IMR-90 (cell line): Measurements from ENCODE around the gene NCOA5. TPM values are rescaled to one million over a fixed set of nuclear protein-coding genes. Genes with fewer than 3 reads are reported as not detected.

ENCODE experiments used
- ATAC-seq: fragments of 200-7000 bp; cut with Tn5 transposase; 2 replicates; pipeline ENCODE4 v1.9.1; 2020; ENCODE audit warnings: low read depth, mild to moderate bottlenecking, moderate library complexity
- BruUV-seq: library from RNA; stranded (reverse); fragments of 400-500 nt; replicated peaks from 2 replicates; lab custom pipeline; 2021; lab: Mats Ljungman, UMichigan
- CTCF ChIA-PET: fragments of 300-600 bp; formaldehyde crosslinking; extraction: SDS; loops from one replicate; lab custom pipeline; 2021; ENCODE audit warnings: antibody characterized with exemption; lab: Yijun Ruan, JAX
- POLR2A ChIA-PET: fragments of 300-600 bp; sonication (Branson Sonifier 250); formaldehyde crosslinking; loops from one replicate; lab custom pipeline; 2022; ENCODE audit warnings: antibody characterized with exemption; ENCODE audit not compliant: unreplicated experiment; lab: Charles Lee
- DNase-seq: peaks from one replicate; pipeline ENCODE4 v3.0.0; 2013
- H2AFZ ChIP-seq: replicated peaks from 2 replicates; pipeline ENCODE3; 2013; ENCODE audit warnings: low read length, mild to moderate bottlenecking; ENCODE audit not compliant: poor library complexity
- H2AK5ac ChIP-seq: 2 replicates; pipeline ENCODE4 v1.6.1; 2013; ENCODE audit warnings: low read depth, low read length, inconsistent platforms
- H2AK9ac ChIP-seq: replicated peaks from 2 replicates; pipeline ENCODE3; 2013; ENCODE audit warnings: mild to moderate bottlenecking, low read depth, low read length, moderate library complexity; ENCODE audit not compliant: poor library complexity
- H2BK120ac ChIP-seq: 2 replicates; pipeline ENCODE4 v1.6.1; 2013; ENCODE audit warnings: low read depth, low read length, inconsistent platforms
- H2BK15ac ChIP-seq: 3 replicates; pipeline ENCODE4 v1.6.1; 2013; ENCODE audit warnings: low read depth, low read length, inconsistent platforms
- H2BK20ac ChIP-seq: 2 replicates; pipeline ENCODE4 v1.6.1; 2013; ENCODE audit warnings: low read depth, mild to moderate bottlenecking, inconsistent platforms, low read length, moderate library complexity
- H2BK5ac ChIP-seq: 2 replicates; pipeline ENCODE4 v1.6.1; 2013; ENCODE audit warnings: mild to moderate bottlenecking, low read depth, low read length, inconsistent platforms; ENCODE audit not compliant: poor library complexity, severe bottlenecking
- H3K14ac ChIP-seq: replicated peaks from 2 replicates; pipeline ENCODE4 v1.6.1; 2013; ENCODE audit warnings: low read depth, low read length, inconsistent platforms
- H3K18ac ChIP-seq: 2 replicates; pipeline ENCODE4 v1.6.1; 2013; ENCODE audit warnings: low read depth, low read length, control low read depth
- H3K23ac ChIP-seq: 2 replicates; pipeline ENCODE4 v1.6.1; 2013; ENCODE audit warnings: low read depth, low read length, inconsistent platforms
- H3K27ac ChIP-seq: 2 replicates; pipeline ENCODE4 v1.5.1; 2013; ENCODE audit warnings: mild to moderate bottlenecking, control low read depth, low read length; ENCODE audit not compliant: insufficient read depth
- H3K27me3 ChIP-seq: 2 replicates; pipeline ENCODE4 v1.6.1; 2013; ENCODE audit warnings: low read length; ENCODE audit not compliant: control insufficient read depth, insufficient read depth
- H3K36me3 ChIP-seq: 2 replicates; pipeline ENCODE4 v1.6.1; 2013; ENCODE audit warnings: low read length, mixed read lengths; ENCODE audit not compliant: control insufficient read depth, insufficient read depth
- H3K4ac ChIP-seq: 2 replicates; pipeline ENCODE4 v1.6.1; 2013; ENCODE audit warnings: low read depth, low read length, inconsistent platforms
- H3K4me1 ChIP-seq: 2 replicates; pipeline ENCODE4 v1.6.1; 2013; ENCODE audit warnings: low read length, mixed read lengths; ENCODE audit not compliant: control insufficient read depth, insufficient read depth
- H3K4me2 ChIP-seq: 2 replicates; pipeline ENCODE4 v1.6.1; 2013; ENCODE audit warnings: low read depth, mild to moderate bottlenecking, control low read depth, low read length, moderate library complexity
- H3K4me3 ChIP-seq: 2 replicates; pipeline ENCODE4 v1.5.1; 2013; ENCODE audit warnings: low read depth, mild to moderate bottlenecking, control low read depth, low read length, moderate library complexity; ENCODE audit not compliant: insufficient read depth
- H3K56ac ChIP-seq: 2 replicates; pipeline ENCODE4 v1.6.1; 2013; ENCODE audit warnings: low read length, inconsistent platforms; ENCODE audit not compliant: insufficient read depth; ENCODE audit errors: extremely low read depth
- H3K79me1 ChIP-seq, 2 experiments: 2 replicates each; pipeline ENCODE4 v1.6.1; 2013; ENCODE audit warnings: low read length in 2 of 2, inconsistent platforms in 1 of 2, low read depth in 1 of 2
- H3K9ac ChIP-seq: 2 replicates; pipeline ENCODE4 v1.6.1; 2013; ENCODE audit warnings: low read depth, low read length, control low read depth
- H3K9me1 ChIP-seq: 2 replicates; pipeline ENCODE4 v1.6.1; 2013; ENCODE audit warnings: low read length, inconsistent platforms; ENCODE audit not compliant: insufficient read depth
- H3K9me3 ChIP-seq: 2 replicates; pipeline ENCODE4 v1.6.1; 2013; ENCODE audit warnings: low read length; ENCODE audit not compliant: control insufficient read depth, insufficient read depth
- H4K20me1 ChIP-seq: 2 replicates; pipeline ENCODE4 v1.6.1; 2013; ENCODE audit warnings: low read length, inconsistent platforms; ENCODE audit not compliant: insufficient read depth
- H4K5ac ChIP-seq: 2 replicates; pipeline ENCODE4 v1.6.1; 2013; ENCODE audit warnings: mild to moderate bottlenecking, low read depth, low read length, control low read depth
- H4K8ac ChIP-seq, 2 experiments: 2 replicates each; pipeline ENCODE4 v1.6.1; 2013; ENCODE audit warnings: low read depth in 2 of 2, low read length in 2 of 2, control low read depth in 1 of 2, inconsistent platforms in 1 of 2
- H4K91ac ChIP-seq: 2 replicates; pipeline ENCODE4 v1.6.1; 2013; ENCODE audit warnings: low read depth, low read length, inconsistent platforms; ENCODE audit not compliant: insufficient read depth
- BHLHE40 ChIP-seq: fragments of 150-350 bp; IDR thresholded peaks from 2 replicates; pipeline ENCODE4 v1.6.1; 2016; ENCODE audit warnings: mild to moderate bottlenecking, low read depth, low read length
- CEBPB ChIP-seq: IDR thresholded peaks from 2 replicates; pipeline ENCODE4 v1.6.1; 2012; ENCODE audit warnings: low read depth, low read length, improper control_type of control experiment
- CHD1 ChIP-seq: IDR thresholded peaks from 2 replicates; pipeline ENCODE4 v1.6.1; 2012; ENCODE audit warnings: low read depth, low read length, improper control_type of control experiment
- CTCF ChIP-seq: conservative IDR thresholded peaks from 2 replicates; pipeline ENCODE4 v1.5.1; 2012; ENCODE audit warnings: mild to moderate bottlenecking, low read depth, low read length, improper control_type of control experiment
- ELK1 ChIP-seq: fragments of 150-350 bp; IDR thresholded peaks from 2 replicates; pipeline ENCODE4 v1.6.1; 2016; ENCODE audit warnings: low read depth, mild to moderate bottlenecking, low read length, moderate library complexity, borderline replicate concordance
- FOS ChIP-seq: fragments of 150-350 bp; IDR thresholded peaks from 2 replicates; pipeline ENCODE4 v1.6.1; 2016; ENCODE audit warnings: low read depth, low read length
- MAFK ChIP-seq: IDR thresholded peaks from 2 replicates; pipeline ENCODE4 v1.6.1; 2012; ENCODE audit warnings: low read depth, low read length, improper control_type of control experiment
- MAZ ChIP-seq: IDR thresholded peaks from 2 replicates; pipeline ENCODE4 v1.6.1; 2012; ENCODE audit warnings: low read depth, mild to moderate bottlenecking, low read length, improper control_type of control experiment, moderate library complexity, borderline replicate concordance
- MXI1 ChIP-seq: IDR thresholded peaks from 2 replicates; pipeline ENCODE4 v1.6.1; 2012; ENCODE audit warnings: low read depth, mild to moderate bottlenecking, low read length, moderate library complexity, borderline replicate concordance
- NFE2L2 ChIP-seq: fragments of 150-350 bp; IDR thresholded peaks from 2 replicates; pipeline ENCODE4 v1.6.1; 2016; ENCODE audit warnings: low read depth, mild to moderate bottlenecking, low read length
- POLR2A ChIP-seq: IDR thresholded peaks from 2 replicates; pipeline ENCODE4 v1.6.1; 2012; ENCODE audit warnings: mild to moderate bottlenecking, low read depth, low read length
- RAD21 ChIP-seq: IDR thresholded peaks from 2 replicates; pipeline ENCODE4 v1.6.1; 2012; ENCODE audit warnings: low read length, improper control_type of control experiment
- RCOR1 ChIP-seq: IDR thresholded peaks from 2 replicates; pipeline ENCODE4 v1.6.1; 2012; ENCODE audit warnings: mild to moderate bottlenecking, low read length, improper control_type of control experiment; ENCODE audit not compliant: insufficient replicate concordance
- RFX5 ChIP-seq: IDR thresholded peaks from 2 replicates; pipeline ENCODE4 v1.8.0; 2012; ENCODE audit warnings: low read depth, mild to moderate bottlenecking, low read length, moderate library complexity
- SMC3 ChIP-seq: fragments of 150-350 bp; IDR thresholded peaks from 2 replicates; pipeline ENCODE4 v1.6.1; 2016; ENCODE audit warnings: low read depth, mild to moderate bottlenecking, antibody characterized with exemption, low read length, moderate library complexity
- USF2 ChIP-seq: fragments of 150-350 bp; IDR thresholded peaks from 2 replicates; pipeline ENCODE4 v1.6.1; 2017; ENCODE audit warnings: mild to moderate bottlenecking, antibody characterized with exemption, low read length, low read depth
- WGBS, 2 experiments: methylation state at CpG; one replicate each; pipeline versions ENCODE4 v1.1.5 to v1.1.7; 2013; ENCODE audit warnings: missing lambda C conversion rate in 2 of 2; ENCODE audit not compliant: insufficient read length in 1 of 2; ENCODE audit errors: extremely low coverage in 2 of 2; 5-methylcytosine and 5-hydroxymethylcytosine counted together
- dilution Hi-C: fragments of 300-500 bp; cut with HindIII; formaldehyde crosslinking; loops from one replicate; pipeline ENCODE4 v1.14.3; 2018; ENCODE audit warnings: low sequenced_read_pairs; ENCODE audit not compliant: unreplicated experiment
- in situ Hi-C: fragments of 300-500 bp; cut with MboI; formaldehyde crosslinking; loops from 3 replicates; pipeline ENCODE4 v1.14.3; 2019; ENCODE audit warnings: low sequenced_read_pairs, inconsistent platforms, mixed read lengths
- intact Hi-C: fragments of 100-400 bp; cut with micrococcal nuclease; formaldehyde crosslinking; loops from 2 replicates; pipeline ENCODE4 v1.10.0; 2022
- polyA plus RNA-seq, 3 experiments: library from polyadenylated mRNA; depleted of rRNA; stranded (reverse); fragments of >200 nt; gene quantifications; 2 replicates each; pipeline ENCODE4 v1.2.3, GENCODE V29; 2012; ENCODE audit warnings: low replicate concordance in 1 of 3
- total RNA-seq: library from RNA; depleted of rRNA; stranded (reverse); fragments of >200 nt; gene quantifications from 2 replicates; pipeline ENCODE4 v1.2.3, GENCODE V29; 2012

Gene NCOA5
- total and polyA plus RNA-seq, 2 of the 4 experiments (the other 2 are of a cell fraction): 17.4 to 20.6 TPM

GRCh38 chr20:46107061-46107460, 17.3 kb upstream of the NCOA5 start:
- no peak overlapping the region for H3K4me2 ChIP-seq
- TF ChIP-seq BHLHE40: no peak
- no peak for TF ChIP-seq CEBPB
- no peak for TF ChIP-seq CHD1
- no peak for TF ChIP-seq RAD21
- no peak for TF ChIP-seq USF2
- no peak for TF ChIP-seq MXI1
- TF ChIP-seq SMC3: no peak
- TF ChIP-seq MAZ: no peak
- TF ChIP-seq POLR2A: no peak
- TF ChIP-seq MAFK: no peak
- no peak for TF ChIP-seq CTCF
- no peak for TF ChIP-seq RCOR1
- TF ChIP-seq ELK1: no peak
- TF ChIP-seq NFE2L2: no peak
- TF ChIP-seq RFX5: no peak
- TF ChIP-seq FOS: no peak
- dilution Hi-C loops (no loop called here), in situ Hi-C loops (no loop called here), intact Hi-C loops (no loop called here)
- ChIA-PET POLR2A (no interaction called here), CTCF (no interaction called here)
- 63% methylated on average over 1 of the region's 6 CpGs; no CpG with 5 or more reads in 1 of the 2 experiments for WGBS, 2 experiments
- H3K36me3 ChIP-seq: no peaks in the 10 kb centered on the region
- H3K27ac ChIP-seq: no peak overlapping the region
- H3K4ac ChIP-seq: no peak overlapping the region
- no peak overlapping the region for H2AK5ac ChIP-seq
- H3K27me3 ChIP-seq: peaks cover 20% of the 10 kb centered on the region
- H2AFZ ChIP-seq: no peak overlapping the region
- H2AK9ac ChIP-seq: no peak overlapping the region
- no peak for ATAC-seq
- no peak overlapping the region for H4K91ac ChIP-seq
- H3K18ac ChIP-seq: no peak overlapping the region
- no peak overlapping the region for H2BK20ac ChIP-seq
- H2BK15ac ChIP-seq: no peak overlapping the region
- no peak overlapping the region for H2BK5ac ChIP-seq
- no peaks in the 10 kb centered on the region for H4K20me1 ChIP-seq
- H3K14ac ChIP-seq: no peak overlapping the region
- no peak overlapping the region for H3K23ac ChIP-seq
- no peak overlapping the region for H3K56ac ChIP-seq
- no peak overlapping the region for H2BK120ac ChIP-seq
- no peaks in the 10 kb centered on the region for H3K79me1 ChIP-seq
- no TSS peak for BruUV-seq
- DNase-seq: no peak
- no peak overlapping the region for H4K5ac ChIP-seq
- H3K4me3 ChIP-seq: no peak overlapping the region
- H3K9me1 ChIP-seq: no peaks in the 10 kb centered on the region
- H4K8ac ChIP-seq: no peak overlapping the region
- no peaks in the 10 kb centered on the region for H3K4me1 ChIP-seq
- peaks cover 3% of the 10 kb centered on the region; the same call in 1 of the 2 replicates for H3K9me3 ChIP-seq
- H3K9ac ChIP-seq: no peak overlapping the region
